HG03280 (cell line): ENCODE results near the gene LRIG2.
"Not testable (repeated sequence)": the region's sequence is repeated elsewhere in the genome, so short reads cannot be mapped to it uniquely, and the experiment has no call there.

ENCODE experiments used
- ATAC-seq: cut with Tn5 transposase; IDR thresholded peaks from one replicate; pipeline ENCODE4 v1.9.1; 2021; ENCODE audit warnings: mild to moderate bottlenecking, moderate library complexity; ENCODE audit not compliant: unreplicated experiment

The LRIG2 gene

GRCh38 chr1:113058941-113059706 lies 13.9 kb upstream of the LRIG2 start:
- ATAC-seq, result no peak

GRCh38 chr1:113063456-113063855 lies 9.5 kb upstream of the LRIG2 start:
- not testable (repeated sequence) for ATAC-seq

DNA sequence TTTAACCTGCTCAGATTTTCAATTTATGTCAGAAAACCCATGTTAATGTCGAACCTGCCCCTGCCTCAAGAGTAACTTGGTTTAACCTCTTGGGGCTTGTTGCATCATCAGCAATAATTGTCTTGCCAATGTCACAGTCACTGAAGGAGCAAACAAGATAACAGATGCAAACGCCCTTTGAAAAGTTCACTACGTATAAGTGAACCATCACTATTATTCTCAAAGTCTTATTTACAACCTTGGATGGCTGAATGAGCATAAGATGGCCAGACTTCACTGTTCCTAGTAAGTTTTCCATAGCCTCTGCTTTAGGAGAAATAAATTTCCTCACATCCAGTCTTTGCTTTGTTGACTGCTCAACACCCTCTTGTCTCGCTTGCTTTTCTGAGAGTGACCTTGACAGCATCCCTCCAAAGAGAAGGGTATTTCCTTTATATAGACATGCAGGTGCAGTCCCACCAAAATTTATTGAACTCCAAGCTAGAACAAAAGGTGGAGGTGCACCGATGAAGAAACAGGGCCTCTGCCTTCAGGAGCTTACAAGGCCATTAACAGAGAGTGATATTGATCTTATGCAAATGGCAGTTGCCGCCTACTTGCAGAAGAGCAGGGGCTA lies 749 bp upstream of the LRIG2 start:
- ATAC-seq, result no peak

GRCh38 chr1:113073479-113073950 lies 517 bp downstream of the LRIG2 start:
- ATAC-seq, result peak; percentile 14

- no peak for ATAC-seq
Measured at GRCh38 chr1:113074237-113074636, 1.2 kb downstream of the LRIG2 start.

DNA sequence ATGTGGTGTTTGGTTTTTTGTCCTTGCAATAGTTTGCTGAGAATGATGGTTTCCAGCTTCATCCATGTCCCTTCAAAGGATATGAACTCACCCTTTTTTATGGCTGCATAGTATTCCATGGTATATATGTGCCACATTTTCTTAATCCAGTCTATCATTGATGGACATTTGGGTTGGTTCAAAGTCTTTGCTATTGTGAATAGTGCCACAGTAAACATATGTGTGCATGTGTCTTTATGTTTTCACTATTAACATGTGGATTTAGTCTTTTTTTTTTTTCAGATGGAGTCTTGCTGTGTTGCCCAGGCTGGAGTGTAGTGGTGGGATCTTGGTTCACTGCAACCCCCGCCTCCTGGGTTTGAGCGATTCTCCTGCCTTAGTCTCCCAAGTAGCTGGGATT lies 5.0 kb downstream of the LRIG2 start:
- not testable (repeated sequence) for ATAC-seq

DNA sequence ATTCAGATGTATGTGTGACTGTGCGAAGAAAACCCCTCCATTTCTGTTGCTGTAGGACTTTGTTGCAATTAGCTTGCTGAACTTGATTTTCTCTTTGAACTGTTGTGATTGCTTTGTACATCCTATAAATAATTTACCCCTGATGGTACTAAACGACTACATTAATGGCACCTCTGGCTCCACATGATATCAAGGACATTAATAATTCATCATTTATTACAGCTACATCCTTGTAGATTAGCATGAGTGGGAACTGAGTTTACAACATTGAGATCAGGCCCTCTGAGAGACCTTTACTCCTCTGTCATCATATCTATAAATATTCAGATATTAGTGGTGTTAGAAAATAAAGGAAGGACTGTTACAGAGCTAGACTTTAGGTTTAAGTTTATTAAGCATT lies 13.5 kb downstream of the LRIG2 start:
- no peak for ATAC-seq

- no peak for ATAC-seq
Measured at GRCh38 chr1:113088972-113089371, 16.0 kb downstream of the LRIG2 start.

GRCh38 chr1:113090051-113090450 lies 17.1 kb downstream of the LRIG2 start:
- ATAC-seq, result no peak

DNA sequence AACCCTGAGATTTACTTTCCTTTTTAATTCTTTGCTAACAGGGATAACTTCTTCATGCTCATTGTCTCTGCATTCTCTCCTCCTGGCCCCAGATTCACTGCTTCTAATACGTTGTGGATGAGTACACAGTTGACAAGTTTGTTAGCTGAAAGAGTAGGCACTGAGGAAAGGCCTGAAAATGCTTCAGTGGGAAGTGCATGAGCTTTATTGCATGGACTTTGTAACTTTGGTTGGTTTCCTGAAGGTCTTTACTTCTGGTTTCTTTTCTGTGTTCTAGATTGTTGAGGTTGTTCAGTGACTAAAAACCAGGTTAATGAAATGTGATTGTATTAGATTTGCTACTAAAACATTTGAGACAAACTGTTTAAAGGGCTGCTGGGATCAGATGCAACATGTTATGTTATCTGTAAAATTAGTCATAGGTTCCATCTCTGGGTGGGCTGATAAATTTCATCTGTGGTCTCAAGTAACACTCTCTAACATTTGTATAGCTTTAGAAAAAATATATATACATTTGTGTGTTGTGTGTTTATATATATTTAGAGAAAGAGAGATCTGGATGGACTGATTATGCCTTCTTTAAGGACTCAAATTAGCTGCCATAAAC lies 19.1 kb downstream of the LRIG2 start:
- ATAC-seq, result no peak

DNA sequence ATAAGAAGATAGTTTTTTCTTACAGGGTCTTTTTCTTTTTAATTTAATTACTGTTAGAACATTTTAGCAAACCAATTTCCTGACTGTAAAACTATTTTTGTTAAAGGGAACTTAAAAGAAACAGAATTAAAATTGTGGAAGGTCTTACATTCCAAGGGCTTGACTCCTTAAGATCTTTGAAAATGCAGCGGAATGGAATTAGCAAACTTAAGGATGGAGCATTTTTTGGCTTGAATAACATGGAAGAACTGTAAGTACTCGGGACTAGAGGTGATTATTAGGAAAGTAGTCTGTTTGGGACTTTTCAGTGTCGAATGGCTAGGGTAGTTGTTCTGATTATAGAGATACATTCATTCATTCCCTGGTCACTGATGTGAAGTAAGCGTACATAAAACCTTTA lies 21.5 kb downstream of the LRIG2 start:
- ATAC-seq, result no peak

- ATAC-seq, result no peak
Measured at GRCh38 chr1:113095790-113096455, 22.9 kb downstream of the LRIG2 start.

GRCh38 chr1:113096493-113096892 lies 23.5 kb downstream of the LRIG2 start:
- ATAC-seq, result no peak

DNA sequence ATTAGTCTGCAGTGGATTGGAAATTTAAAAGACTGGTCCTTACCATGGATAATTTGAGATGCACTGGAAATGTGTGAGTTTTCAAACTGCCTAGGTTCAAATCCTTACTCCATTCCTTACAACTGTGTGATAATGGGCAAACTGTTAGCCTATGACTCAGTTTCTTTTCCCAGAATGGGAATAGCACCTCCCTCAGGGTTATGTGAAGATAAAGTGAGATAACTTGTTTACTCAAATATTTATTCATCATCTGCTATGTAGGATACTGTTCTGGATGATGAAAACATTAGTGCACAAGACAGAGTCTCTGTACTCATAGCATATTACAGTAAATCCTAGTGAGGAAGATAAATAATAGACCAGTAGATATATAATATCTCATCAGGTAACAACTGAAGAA lies 28.6 kb downstream of the LRIG2 start:
- ATAC-seq, result no peak

GRCh38 chr1:113103048-113103447 lies 30.1 kb downstream of the LRIG2 start:
- no peak for ATAC-seq

- no peak for ATAC-seq
Measured at GRCh38 chr1:113103977-113104376, 31.0 kb downstream of the LRIG2 start.

GRCh38 chr1:113106910-113107309 lies 33.9 kb downstream of the LRIG2 start:
- ATAC-seq, result no peak

GRCh38 chr1:113109908-113110554 lies 37.0 kb downstream of the LRIG2 start:
- no peak for ATAC-seq

- ATAC-seq, result no peak
Measured at GRCh38 chr1:113118266-113118665, 45.3 kb downstream of the LRIG2 start.

GRCh38 chr1:113123737-113124136 lies 50.7 kb downstream of the LRIG2 start:
- ATAC-seq, result no peak

DNA sequence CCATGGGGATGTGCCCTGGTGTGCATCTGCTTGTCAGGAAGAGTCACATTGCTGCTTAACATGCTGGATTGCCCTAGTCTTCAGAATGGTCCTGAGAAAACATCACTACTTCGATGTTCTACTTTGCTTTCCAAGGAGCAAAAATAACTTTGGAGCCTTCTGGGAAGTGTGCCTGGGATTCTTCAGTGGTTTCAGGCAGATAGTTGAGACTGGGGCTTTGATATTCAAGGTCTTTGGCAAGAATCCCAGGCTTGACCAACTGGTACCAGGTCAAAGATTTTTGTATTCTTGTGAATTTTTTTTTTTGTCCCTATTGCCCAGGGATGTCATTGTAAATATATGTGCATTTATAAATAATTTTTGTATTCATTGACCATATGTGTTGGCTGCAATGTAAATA lies 51.4 kb downstream of the LRIG2 start:
- no peak for ATAC-seq
